HCT116 (cell line): Measurements from ENCODE around the gene SYNPR.

Experiments
- POLR2A ChIP-seq: IDR thresholded peaks from 2 replicates; pipeline ENCODE4 v1.7.0; 2011; ENCODE audit warnings: borderline replicate concordance; ENCODE audit not compliant: insufficient read depth, insufficient read length; ENCODE audit errors: extremely low read depth
- SIN3A ChIP-seq: IDR thresholded peaks from 2 replicates; pipeline ENCODE4 v1.6.1; 2012; ENCODE audit warnings: low read depth
- TF ChIP-seq, protein P1 (sequence below), 3 experiments: fragments of 200-600 bp in 1 of 3; sonication (generic) in 1 of 3; IDR thresholded peaks in 2 of 3; conservative IDR thresholded peaks in 1 of 3; 2 replicates each; pipeline ENCODE4 v1.5.1; 2012 to 2017; ENCODE audit warnings: low read depth in 2 of 3, low read length in 2 of 3, antibody characterized with exemption in 1 of 3, borderline replicate concordance in 1 of 3, control low read depth in 1 of 3, mild to moderate bottlenecking in 1 of 3, mixed read lengths in 1 of 3, mixed run types in 1 of 3, moderate library complexity in 1 of 3; ENCODE audit not compliant: insufficient read depth in 1 of 3
- TF ChIP-seq, protein P2 (sequence below): IDR thresholded peaks from 2 replicates; pipeline ENCODE4 v1.6.1; 2012

DNA sequence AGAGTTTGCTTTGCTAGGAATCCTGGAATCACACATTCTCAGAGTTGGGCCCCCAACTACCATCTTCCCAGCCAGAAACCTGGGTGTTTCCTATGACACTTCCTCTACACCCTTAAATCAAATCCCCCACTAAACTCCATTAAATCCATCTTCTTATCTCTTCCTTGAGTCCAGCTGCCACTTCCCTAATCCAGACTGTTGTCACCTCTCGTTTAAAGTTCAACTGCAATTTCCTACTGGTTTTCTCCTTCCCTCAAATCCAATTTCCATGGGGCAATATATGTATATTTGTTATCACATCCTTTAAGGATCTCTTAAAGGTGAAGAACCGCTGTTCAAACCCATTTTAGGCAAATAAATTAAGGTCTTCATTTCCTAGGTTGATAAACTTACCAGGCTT, 300.8 kb downstream of the SYNPR start:
- TF ChIP-seq, protein P1, sequence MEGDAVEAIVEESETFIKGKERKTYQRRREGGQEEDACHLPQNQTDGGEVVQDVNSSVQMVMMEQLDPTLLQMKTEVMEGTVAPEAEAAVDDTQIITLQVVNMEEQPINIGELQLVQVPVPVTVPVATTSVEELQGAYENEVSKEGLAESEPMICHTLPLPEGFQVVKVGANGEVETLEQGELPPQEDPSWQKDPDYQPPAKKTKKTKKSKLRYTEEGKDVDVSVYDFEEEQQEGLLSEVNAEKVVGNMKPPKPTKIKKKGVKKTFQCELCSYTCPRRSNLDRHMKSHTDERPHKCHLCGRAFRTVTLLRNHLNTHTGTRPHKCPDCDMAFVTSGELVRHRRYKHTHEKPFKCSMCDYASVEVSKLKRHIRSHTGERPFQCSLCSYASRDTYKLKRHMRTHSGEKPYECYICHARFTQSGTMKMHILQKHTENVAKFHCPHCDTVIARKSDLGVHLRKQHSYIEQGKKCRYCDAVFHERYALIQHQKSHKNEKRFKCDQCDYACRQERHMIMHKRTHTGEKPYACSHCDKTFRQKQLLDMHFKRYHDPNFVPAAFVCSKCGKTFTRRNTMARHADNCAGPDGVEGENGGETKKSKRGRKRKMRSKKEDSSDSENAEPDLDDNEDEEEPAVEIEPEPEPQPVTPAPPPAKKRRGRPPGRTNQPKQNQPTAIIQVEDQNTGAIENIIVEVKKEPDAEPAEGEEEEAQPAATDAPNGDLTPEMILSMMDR (IDR thresholded peaks at IDR 0.05 in 2 of 3, conservative IDR thresholded peaks at IDR 0.05 in 1 of 3; ENCODE audit: borderline replicate concordance in 1 of 3, insufficient read depth in 1 of 3, low read depth in 2 of 3, low read length in 2 of 3) = no peak
- TF ChIP-seq, protein P2, sequence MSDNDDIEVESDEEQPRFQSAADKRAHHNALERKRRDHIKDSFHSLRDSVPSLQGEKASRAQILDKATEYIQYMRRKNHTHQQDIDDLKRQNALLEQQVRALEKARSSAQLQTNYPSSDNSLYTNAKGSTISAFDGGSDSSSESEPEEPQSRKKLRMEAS = no peak
- TF ChIP-seq SIN3A (no peak), POLR2A (no peak)
